IPS-15b (cell line): ENCODE data around the gene GAK.

ENCODE experiments used
- H3K27me3 ChIP-seq: one replicate; pipeline ENCODE4 v1.6.1; 2013; ENCODE audit warnings: low read length; ENCODE audit not compliant: control insufficient read depth, insufficient read depth
- H3K36me3 ChIP-seq: one replicate; pipeline ENCODE4 v1.6.1; 2013; ENCODE audit warnings: low read length; ENCODE audit not compliant: control insufficient read depth, insufficient read depth
- H3K4me1 ChIP-seq: one replicate; pipeline ENCODE4 v1.6.1; 2013; ENCODE audit warnings: mild to moderate bottlenecking, low read length; ENCODE audit not compliant: control insufficient read depth, insufficient read depth
- H3K4me3 ChIP-seq: one replicate; pipeline ENCODE4 v1.5.1; 2013; ENCODE audit warnings: low read depth, low read length
- H3K9ac ChIP-seq: one replicate; pipeline ENCODE4 v1.6.1; 2013; ENCODE audit warnings: low read depth, mild to moderate bottlenecking, low read length
- H3K9me3 ChIP-seq: one replicate; pipeline ENCODE4 v1.6.1; 2013; ENCODE audit warnings: mild to moderate bottlenecking, low read length; ENCODE audit not compliant: control insufficient read depth, insufficient read depth

Gene GAK

GRCh38 chr4:914531-914930, 17.6 kb downstream of the GAK start:
- Histone ChIP-seq H3K9me3 (no peaks in the 10 kb centered on the region), H3K4me3 (no peak overlapping the region), H3K4me1 (no peaks in the 10 kb centered on the region), H3K27me3 (no peaks in the 10 kb centered on the region), H3K9ac (no peak overlapping the region), H3K36me3 (peaks cover 16% of the 10 kb centered on the region)

DNA sequence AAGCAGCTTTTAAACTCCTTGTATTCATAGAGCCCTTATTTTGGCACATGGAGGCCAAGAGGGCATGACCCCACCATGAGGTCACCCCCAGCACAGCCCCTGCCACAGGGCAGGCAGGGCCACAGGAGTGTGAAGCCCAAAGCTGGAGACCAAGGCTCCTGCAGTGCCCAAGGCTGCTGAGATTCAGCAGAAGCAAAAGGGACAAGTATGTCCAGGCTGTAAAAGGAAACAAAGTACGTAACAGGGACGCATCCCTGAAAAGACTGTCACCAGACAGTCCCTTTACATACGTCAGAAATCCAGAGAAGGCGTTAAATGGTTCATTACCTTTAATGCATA, 18.9 kb downstream of the GAK start:
- Histone ChIP-seq H3K36me3 (peaks cover 16% of the 10 kb centered on the region), H3K27me3 (no peaks in the 10 kb centered on the region), H3K9ac (no peak overlapping the region), H3K9me3 (no peaks in the 10 kb centered on the region), H3K4me1 (no peaks in the 10 kb centered on the region), H3K4me3 (no peak overlapping the region)

- Histone ChIP-seq H3K27me3 (no peaks in the 10 kb centered on the region), H3K4me1 (no peaks in the 10 kb centered on the region), H3K9me3 (no peaks in the 10 kb centered on the region), H3K4me3 (no peak overlapping the region), H3K36me3 (peaks cover 18% of the 10 kb centered on the region), H3K9ac (no peak overlapping the region)
Observed at GRCh38 chr4:912548-913279, 19.4 kb downstream of the GAK start.

- H3K36me3 ChIP-seq: peaks cover 18% of the 10 kb centered on the region
- no peaks in the 10 kb centered on the region for H3K27me3 ChIP-seq
- no peak overlapping the region for H3K9ac ChIP-seq
- no peak overlapping the region for H3K4me3 ChIP-seq
- H3K4me1 ChIP-seq: no peaks in the 10 kb centered on the region
- H3K9me3 ChIP-seq: no peaks in the 10 kb centered on the region
Observed at GRCh38 chr4:911871-912490, 20.1 kb downstream of the GAK start.

DNA sequence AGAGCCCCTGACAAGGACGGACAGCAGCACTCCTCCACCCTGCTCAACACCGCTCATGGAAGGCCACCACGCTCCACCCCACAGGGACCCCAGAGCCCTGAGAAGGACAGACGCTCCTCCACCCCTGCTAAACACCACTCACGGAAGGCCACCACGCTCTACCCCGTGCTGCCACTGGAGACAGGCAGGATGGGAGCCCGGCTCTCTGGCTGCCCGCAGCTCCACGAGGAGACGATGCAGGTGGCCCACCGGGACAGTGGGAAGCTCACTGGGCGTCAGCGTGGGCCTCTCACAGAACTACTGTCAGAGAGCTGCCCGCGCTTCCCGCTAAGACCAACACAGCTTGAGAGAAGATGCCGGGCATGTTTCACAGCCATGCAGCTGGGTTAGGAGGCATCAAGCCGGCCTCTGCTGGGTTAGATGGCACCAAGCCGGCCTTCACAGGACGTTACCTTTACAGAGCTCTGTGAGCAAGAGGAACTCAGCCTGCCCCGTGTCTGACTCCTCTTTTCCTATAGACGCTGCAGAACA, 20.8 kb downstream of the GAK start:
- no peaks in the 10 kb centered on the region for H3K27me3 ChIP-seq
- no peaks in the 10 kb centered on the region for H3K9me3 ChIP-seq
- peaks cover 18% of the 10 kb centered on the region for H3K36me3 ChIP-seq
- H3K9ac ChIP-seq: no peak overlapping the region
- no peak overlapping the region for H3K4me3 ChIP-seq
- no peaks in the 10 kb centered on the region for H3K4me1 ChIP-seq

DNA sequence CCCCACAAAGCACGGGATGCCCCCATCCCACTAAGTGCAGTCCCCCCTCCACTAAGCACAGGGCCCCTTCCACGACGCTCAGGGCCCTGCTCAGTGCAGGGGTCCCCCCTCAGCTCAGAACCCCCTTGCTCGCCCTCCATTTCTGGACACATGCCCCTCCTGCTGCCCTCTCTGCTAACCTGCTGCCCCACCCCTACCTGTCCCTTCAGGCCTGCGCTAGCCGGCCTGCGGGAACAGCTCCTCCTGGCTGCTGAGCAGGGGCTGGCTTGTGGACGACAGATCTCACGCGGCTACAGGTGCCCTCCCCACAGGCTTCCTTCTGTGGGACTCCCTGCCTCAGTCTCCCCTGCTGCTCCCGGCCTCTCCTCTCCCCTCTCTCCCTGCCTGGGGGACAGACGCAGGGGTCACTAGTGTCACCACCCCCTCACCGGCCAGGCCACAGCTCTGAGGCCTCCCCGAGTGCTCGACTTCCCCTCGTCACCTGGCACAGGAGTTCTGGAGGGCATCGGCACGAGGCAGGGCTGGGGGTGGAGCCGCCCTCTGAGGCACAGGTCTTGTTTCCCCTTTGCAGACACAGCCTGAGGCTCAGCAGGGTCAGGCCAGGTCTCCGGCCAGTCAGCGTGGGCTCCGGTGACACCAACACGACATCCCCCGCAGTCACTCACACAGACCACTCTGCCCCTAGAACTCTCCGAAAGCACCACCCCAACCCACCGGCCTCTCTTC, 21.6 kb downstream of the GAK start:
- Histone ChIP-seq H3K9ac (no peak overlapping the region), H3K36me3 (peaks cover 18% of the 10 kb centered on the region), H3K9me3 (no peaks in the 10 kb centered on the region), H3K4me3 (no peak overlapping the region), H3K27me3 (no peaks in the 10 kb centered on the region), H3K4me1 (no peaks in the 10 kb centered on the region)

DNA sequence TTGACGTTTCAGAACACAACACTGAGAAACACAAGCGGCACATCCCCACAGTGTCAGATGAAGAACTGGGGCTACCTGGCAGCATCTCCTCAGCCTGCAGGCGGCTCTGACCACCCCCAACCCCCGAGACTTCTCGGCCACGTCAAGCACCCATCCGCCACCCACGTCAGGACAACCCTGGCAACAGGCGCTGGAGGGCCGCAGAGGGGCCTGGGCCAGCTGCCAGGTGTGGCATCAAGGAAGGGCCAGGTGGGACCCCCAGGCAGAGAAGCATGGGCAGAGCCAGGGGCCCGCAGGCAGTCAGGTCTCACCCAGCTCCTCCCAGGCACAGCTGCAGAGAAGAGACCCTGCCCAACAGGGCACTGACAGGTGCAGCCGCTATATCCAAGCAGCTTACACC, 22.3 kb downstream of the GAK start:
- no peak overlapping the region for H3K4me3 ChIP-seq
- no peak overlapping the region for H3K9ac ChIP-seq
- H3K27me3 ChIP-seq: no peaks in the 10 kb centered on the region
- H3K4me1 ChIP-seq: no peaks in the 10 kb centered on the region
- no peaks in the 10 kb centered on the region for H3K9me3 ChIP-seq
- peaks cover 18% of the 10 kb centered on the region for H3K36me3 ChIP-seq

DNA sequence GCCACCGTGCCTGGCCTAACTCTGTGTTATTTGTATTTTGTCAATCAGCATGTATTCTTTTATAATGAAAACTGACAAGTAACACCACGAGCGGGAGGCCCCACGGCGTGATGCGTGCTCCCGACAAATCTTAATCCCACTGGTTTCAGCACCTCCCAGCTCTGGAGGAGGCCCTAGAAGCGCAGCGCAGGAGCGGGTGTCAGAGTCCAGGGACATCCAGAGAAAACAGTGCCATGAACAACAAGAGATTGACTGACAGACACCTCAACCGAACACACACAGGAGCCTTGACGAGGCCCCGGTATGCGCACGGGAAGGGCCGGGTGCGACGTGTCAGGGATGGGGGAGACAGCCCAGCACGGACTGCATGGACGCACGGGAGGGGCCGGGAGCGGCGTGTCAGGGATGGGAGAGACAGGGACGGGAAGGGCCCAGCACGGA, 23.0 kb downstream of the GAK start:
- H3K9ac ChIP-seq: no peak overlapping the region
- H3K4me1 ChIP-seq: no peaks in the 10 kb centered on the region
- H3K9me3 ChIP-seq: no peaks in the 10 kb centered on the region
- no peaks in the 10 kb centered on the region for H3K27me3 ChIP-seq
- H3K36me3 ChIP-seq: peaks cover 18% of the 10 kb centered on the region
- no peak overlapping the region for H3K4me3 ChIP-seq

DNA sequence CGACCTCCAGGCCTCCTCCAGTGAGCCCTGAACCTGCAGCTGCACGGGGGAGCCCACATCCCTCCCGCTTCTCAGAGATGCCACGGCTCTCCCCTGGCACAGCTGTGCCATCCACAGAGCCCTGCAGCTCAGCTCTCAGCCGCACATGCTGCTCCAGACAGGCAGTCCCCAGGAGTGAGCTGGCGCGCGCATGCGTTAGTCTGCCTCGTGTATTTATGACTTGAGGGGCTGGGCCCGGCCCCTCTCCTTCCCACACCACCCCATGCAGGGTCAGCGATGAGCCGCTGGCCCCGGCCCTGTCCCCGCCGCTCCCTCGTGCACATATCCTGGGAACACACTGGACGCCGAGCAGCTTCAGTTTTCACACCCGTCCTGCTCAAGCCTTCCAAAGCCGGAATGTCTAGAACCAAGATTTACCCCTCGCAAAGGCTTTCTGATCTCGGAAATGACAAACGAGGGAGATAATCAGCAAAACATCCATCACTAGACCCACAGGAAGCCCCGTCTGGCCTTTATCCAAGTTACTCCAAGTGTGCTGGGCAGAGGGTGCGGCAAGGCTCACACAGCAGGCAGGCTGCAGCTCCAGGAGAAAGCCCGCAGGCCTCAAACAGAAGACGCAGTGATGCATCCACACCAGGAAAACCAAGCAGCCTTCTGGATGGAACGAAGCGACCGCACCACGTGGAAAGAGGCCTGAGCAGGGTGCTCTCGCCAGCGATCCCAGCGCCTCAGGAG, 24.3 kb downstream of the GAK start:
- Histone ChIP-seq H3K9me3 (no peaks in the 10 kb centered on the region), H3K4me3 (no peak overlapping the region), H3K27me3 (no peaks in the 10 kb centered on the region), H3K36me3 (peaks cover 25% of the 10 kb centered on the region), H3K4me1 (no peaks in the 10 kb centered on the region), H3K9ac (no peak overlapping the region)

DNA sequence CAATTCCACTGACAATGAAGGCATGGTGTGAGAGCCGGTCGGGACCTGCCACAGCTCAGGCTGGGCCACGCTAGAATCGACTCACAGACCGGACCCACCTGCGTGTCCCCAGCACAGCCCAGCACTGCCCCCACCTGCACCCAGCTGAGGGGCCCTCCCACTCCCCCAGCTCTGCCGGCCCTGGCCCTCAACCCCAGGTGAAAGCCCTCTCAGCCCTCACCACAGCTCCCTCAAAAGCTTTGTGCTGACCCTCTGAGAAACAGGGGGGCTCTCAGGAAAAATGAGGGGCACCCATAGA, 25.1 kb downstream of the GAK start:
- H3K36me3 ChIP-seq: peaks cover 24% of the 10 kb centered on the region

DNA sequence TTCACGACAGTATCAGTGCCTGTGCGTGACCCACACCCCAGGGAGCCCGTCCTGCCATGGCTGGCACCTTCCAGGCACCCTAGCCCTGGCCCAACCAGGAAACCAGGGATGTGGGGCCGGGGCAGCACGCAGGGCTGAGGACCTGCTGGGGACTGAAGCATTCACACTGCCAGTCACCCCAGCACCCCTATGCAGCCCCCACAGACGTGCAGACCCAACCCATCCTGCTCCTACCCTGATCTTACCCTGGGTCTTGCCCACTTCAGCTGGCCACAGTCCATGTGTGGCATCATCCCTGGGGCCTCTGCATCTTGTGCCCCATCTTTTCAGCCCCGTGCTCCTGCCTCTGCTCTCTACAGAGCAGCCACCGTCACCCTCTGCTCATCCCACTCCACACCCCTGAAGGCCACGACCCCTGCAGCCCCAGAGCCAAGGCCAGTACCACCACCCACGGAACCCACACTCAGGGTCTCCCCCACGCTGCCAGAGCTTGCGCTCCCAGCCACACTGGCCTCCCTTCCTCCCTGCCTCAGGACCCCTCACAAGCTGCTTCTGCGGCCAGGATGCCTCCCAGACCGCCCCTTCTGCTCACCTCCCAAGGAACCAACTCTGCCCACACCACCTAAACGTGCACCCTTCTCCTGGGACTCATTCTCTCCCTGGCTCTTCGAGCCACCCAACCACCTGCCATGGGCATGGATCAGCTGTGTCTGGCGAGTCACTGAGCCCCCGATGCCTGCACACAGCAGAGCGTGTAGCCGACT, 25.6 kb downstream of the GAK start:
- Histone ChIP-seq H3K4me3 (no peak overlapping the region), H3K4me1 (no peaks in the 10 kb centered on the region), H3K36me3 (peaks cover 24% of the 10 kb centered on the region), H3K9me3 (no peaks in the 10 kb centered on the region), H3K9ac (no peak overlapping the region), H3K27me3 (no peaks in the 10 kb centered on the region)

More for the DNA sequence above, 25.1 kb downstream of the GAK start:
- no peaks in the 10 kb centered on the region for H3K4me1 ChIP-seq
- no peaks in the 10 kb centered on the region for H3K27me3 ChIP-seq
- H3K9me3 ChIP-seq: no peaks in the 10 kb centered on the region
- H3K4me3 ChIP-seq: no peak overlapping the region
- H3K9ac ChIP-seq: no peak overlapping the region
